ENCODE results near the gene PHF12. TPM values are rescaled to one million over a fixed set of nuclear protein-coding genes. Genes with fewer than 3 reads are reported as not detected.

Gene PHF12
- total RNA-seq, 1 experiment from 2014 or later = 35.7 TPM

DNA sequence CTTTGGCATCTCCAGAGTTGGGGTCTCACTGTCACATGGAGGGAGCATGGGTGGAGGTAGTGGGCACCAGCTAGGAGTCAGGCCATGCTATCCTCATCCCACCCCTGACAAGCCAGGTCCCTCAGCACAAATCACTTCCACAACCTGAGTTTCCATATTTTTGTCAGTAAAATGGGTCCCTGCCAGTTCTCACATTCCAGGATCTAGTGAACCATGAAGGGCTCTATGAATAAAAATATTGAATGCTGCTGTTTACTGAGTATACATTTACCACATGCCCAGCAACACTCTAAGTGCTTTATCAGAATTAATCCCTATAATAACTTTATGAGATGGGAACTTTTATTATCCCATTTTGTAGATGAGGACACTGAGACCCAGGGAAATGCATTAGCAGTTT is 37.7 kb upstream of the PHF12 start:
- no peak for DNase-seq (ENCODE audit: low read depth, low spot score)
- Histone ChIP-seq H3K4me1 (ENCODE audit: control insufficient read depth in 1 of 2, insufficient read depth in 2 of 2, low read length in 2 of 2) (no peaks in the 10 kb centered on the region), H2AFZ (ENCODE audit: low read depth, low read length, poor library complexity, severe bottlenecking) (no peak overlapping the region), H3K36me3 (ENCODE audit: control insufficient read depth in 1 of 2, insufficient read depth in 2 of 2, low read length in 2 of 2) (no peaks in the 10 kb centered on the region), H3K79me2 (ENCODE audit: insufficient read depth, low read length) (no peaks in the 10 kb centered on the region), H3K4me2 (ENCODE audit: low read length) (no peak overlapping the region), H4K20me1 (ENCODE audit: insufficient read depth) (no peaks in the 10 kb centered on the region), H3K27ac (ENCODE audit: low read depth, low read length) (no peak overlapping the region), H3K9me2 (ENCODE audit: insufficient read depth) (no peaks in the 10 kb centered on the region), H3K9me3 (ENCODE audit: control insufficient read depth in 1 of 2, insufficient read depth in 1 of 2, low read depth in 1 of 2, low read length in 2 of 2) (no peaks in the 10 kb centered on the region), H3K27me3 (ENCODE audit: insufficient read depth, low read length) (peaks cover 4% of the 10 kb centered on the region; the same call in 1 of the 2 replicates), H3K4me3 (replicated peaks in 1 of 2; ENCODE audit: low read depth in 1 of 2, low read length in 2 of 2) (no peak overlapping the region), H3K9ac (ENCODE audit: low read length) (no peak overlapping the region)
- ChIA-PET RAD21 (ENCODE audit: low non-redundant PET in 1 of 2, low total read pairs in 2 of 2, uncharacterized antibody in 2 of 2, unreplicated experiment in 2 of 2) (no interaction called here), CTCF (no interaction called here), POLR2A (no interaction called here)
- TF ChIP-seq ATF3 (IDR thresholded peaks at IDR 0.05) (no peak), FOSL1 (IDR thresholded peaks at IDR 0.05; ENCODE audit: low read depth) (no peak), RAD21 (IDR thresholded peaks at IDR 0.05; ENCODE audit: low read depth) (no peak), ELF1 (IDR thresholded peaks at IDR 0.05; ENCODE audit: borderline replicate concordance, low read depth) (no peak), JUND (IDR thresholded peaks at IDR 0.05) (no peak), SIN3A (IDR thresholded peaks at IDR 0.05; ENCODE audit: low read depth) (no peak), SRF (IDR thresholded peaks at IDR 0.05; ENCODE audit: low read depth) (no peak), POLR2A (IDR thresholded peaks at IDR 0.05; ENCODE audit: borderline replicate concordance, extremely low read depth, insufficient read depth, insufficient read length) (no peak), EGR1 (IDR thresholded peaks at IDR 0.05; ENCODE audit: low read depth) (no peak), ZBTB33 (IDR thresholded peaks at IDR 0.05; ENCODE audit: extremely low read depth, insufficient replicate concordance, low read length) (no peak), CBX3 (IDR thresholded peaks at IDR 0.05; ENCODE audit: low read depth) (no peak), POLR2AphosphoS5 (IDR thresholded peaks at IDR 0.05; ENCODE audit: low read depth, low read length) (no peak), SP1 (IDR thresholded peaks at IDR 0.05; ENCODE audit: low read depth) (no peak), TCF7L2 (IDR thresholded peaks at IDR 0.05; ENCODE audit: borderline replicate concordance, extremely low read depth, insufficient read depth, insufficient read length) (no peak)
- TF ChIP-seq, protein P1, sequence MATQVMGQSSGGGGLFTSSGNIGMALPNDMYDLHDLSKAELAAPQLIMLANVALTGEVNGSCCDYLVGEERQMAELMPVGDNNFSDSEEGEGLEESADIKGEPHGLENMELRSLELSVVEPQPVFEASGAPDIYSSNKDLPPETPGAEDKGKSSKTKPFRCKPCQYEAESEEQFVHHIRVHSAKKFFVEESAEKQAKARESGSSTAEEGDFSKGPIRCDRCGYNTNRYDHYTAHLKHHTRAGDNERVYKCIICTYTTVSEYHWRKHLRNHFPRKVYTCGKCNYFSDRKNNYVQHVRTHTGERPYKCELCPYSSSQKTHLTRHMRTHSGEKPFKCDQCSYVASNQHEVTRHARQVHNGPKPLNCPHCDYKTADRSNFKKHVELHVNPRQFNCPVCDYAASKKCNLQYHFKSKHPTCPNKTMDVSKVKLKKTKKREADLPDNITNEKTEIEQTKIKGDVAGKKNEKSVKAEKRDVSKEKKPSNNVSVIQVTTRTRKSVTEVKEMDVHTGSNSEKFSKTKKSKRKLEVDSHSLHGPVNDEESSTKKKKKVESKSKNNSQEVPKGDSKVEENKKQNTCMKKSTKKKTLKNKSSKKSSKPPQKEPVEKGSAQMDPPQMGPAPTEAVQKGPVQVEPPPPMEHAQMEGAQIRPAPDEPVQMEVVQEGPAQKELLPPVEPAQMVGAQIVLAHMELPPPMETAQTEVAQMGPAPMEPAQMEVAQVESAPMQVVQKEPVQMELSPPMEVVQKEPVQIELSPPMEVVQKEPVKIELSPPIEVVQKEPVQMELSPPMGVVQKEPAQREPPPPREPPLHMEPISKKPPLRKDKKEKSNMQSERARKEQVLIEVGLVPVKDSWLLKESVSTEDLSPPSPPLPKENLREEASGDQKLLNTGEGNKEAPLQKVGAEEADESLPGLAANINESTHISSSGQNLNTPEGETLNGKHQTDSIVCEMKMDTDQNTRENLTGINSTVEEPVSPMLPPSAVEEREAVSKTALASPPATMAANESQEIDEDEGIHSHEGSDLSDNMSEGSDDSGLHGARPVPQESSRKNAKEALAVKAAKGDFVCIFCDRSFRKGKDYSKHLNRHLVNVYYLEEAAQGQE (IDR thresholded peaks at IDR 0.05; ENCODE audit: low read depth) = no peak
- no peak for ATAC-seq
- BruUV-seq (replicated peaks) = no TSS peak
- intact Hi-C loops (cut with micrococcal nuclease) = no loop called here
